Pancreas (tissue), 10 donors: ENCODE measurements around the gene ATXN1L. TPM values are rescaled to one million over a fixed set of nuclear protein-coding genes. Genes with fewer than 3 reads are reported as not detected.

ENCODE experiments used
- ATAC-seq, 4 donors: fragments of 200-7000 bp; cut with Tn5 transposase; one replicate each; pipeline versions ENCODE4 v1.8.0 to v1.9.1; 2020; ENCODE audit warnings: mild to moderate bottlenecking in 4 of 4, moderate library complexity in 4 of 4
- DNase-seq, 6 donors: peaks; one replicate each; pipeline ENCODE4 v3.0.0-alpha.2; 2020
- FAIRE-seq: peaks from 2 replicates; lab custom pipeline; 2012; peaks lifted over from hg19 to GRCh38; lab: Jason Lieb, UNC
- H3K27ac ChIP-seq, 4 donors: fragments of 200-600 bp; sonication (generic); 1 replicate in 3 of 4; 2 replicates in 1 of 4; pipeline versions ENCODE4 v1.5.0 to v1.8.0; 2020
- H3K27me3 ChIP-seq, 4 donors: fragments of 200-600 bp; one replicate each; pipeline ENCODE4 v1.8.0; 2021
- H3K36me3 ChIP-seq, 3 donors: fragments of 200-600 bp; sonication (generic) in 1 of 3; one replicate each; pipeline versions ENCODE4 v1.5.0 to v1.8.0; 2020 to 2021
- H3K4me1 ChIP-seq, 3 donors: fragments of 200-600 bp; one replicate each; pipeline ENCODE4 v1.8.0; 2021
- H3K4me3 ChIP-seq, 4 donors: fragments of 200-600 bp; sonication (generic) in 2 of 4; one replicate each; pipeline versions ENCODE4 v1.5.0 to v1.8.0; 2020 to 2021
- H3K9me3 ChIP-seq, 4 donors: fragments of 200-600 bp; one replicate each; pipeline ENCODE4 v1.8.0; 2021
- CTCF ChIP-seq, 4 donors: fragments of 200-600 bp; sonication (generic) in 3 of 4; IDR thresholded peaks; one replicate each; pipeline versions ENCODE4 v1.5.0 to v1.8.0; 2021; ENCODE audit warnings: antibody characterized with exemption in 4 of 4
- WGBS, 2 donors: extraction: QIAGEN DNeasy Blood & Tissue Kit; methylation state at CpG; one replicate each; pipeline ENCODE4 v1.1.7; 2013; 5-methylcytosine and 5-hydroxymethylcytosine counted together
- intact Hi-C, 3 donors: fragments of 100-400 bp; cut with DNase I; formaldehyde crosslinking; loops; one replicate each; pipeline versions ENCODE4 v1.11.1 to v1.14.2; 2022
- polyA plus RNA-seq, 2 donors: library from polyadenylated mRNA; stranded (reverse); fragments of 200-250 nt; gene quantifications; one replicate each; pipeline ENCODE4 v1.2.3, GENCODE V29; 2013
- total RNA-seq, 6 donors: library from RNA; stranded (reverse); fragmentation: NEBNext Ultra II Directional in 4 of 6; extraction: Animal tissue kit (Norgen Biotek cat#: 25700) in 4 of 6; gene quantifications; one replicate each; pipeline versions ENCODE4 v1.2.1 to v1.2.4, GENCODE V29; 2021 to 2023
- donor health status: healthy with polysubstance abuse.
- donor health status: DM: no; HTN: no; CAD: no; lungs with moderate emphysema.
- donor health status: DM: no; HTN: no; CAD: no.
- donor health status: control.
- donor health status: control.
- donor health status: Bipolar disorder and iron deficiency.
- donor health status: DM: yes; HTN: yes; CAD: no.
- donor health status: DM: no; HTN: no; CAD: no.
- donor health status: DM: no; HTN: no; CAD: no.
- donor health status: DM: yes; HTN: yes; CAD: no.

Gene ATXN1L
- total and polyA plus RNA-seq, 8 donors, result 5.5 to 17.4 (median 11.6) TPM

- H3K4me1 ChIP-seq, result peaks cover 0 to 29% (median 11%) of the 10 kb centered on the region in 3 donors
- peak; percentile 9 to 32 (median 28) for ATAC-seq
- TF ChIP-seq CTCF (IDR thresholded peaks at IDR 0.05), result no peak
Observed at GRCh38 chr16:71895679-71896365, 50.0 kb downstream of the ATXN1L start.

GRCh38 chr16:71896764-71897368 is 51.1 kb downstream of the ATXN1L start:
- no peaks in the 10 kb centered on the region for H3K9me3 ChIP-seq
- DNase-seq (no peak), FAIRE-seq (no peak), ATAC-seq (no peak)
- peak overlapping the region in 1 of 4 donors; percentile 98 for H3K27ac ChIP-seq
- no peak for TF ChIP-seq CTCF (IDR thresholded peaks at IDR 0.05)
- 56 to 61% methylated on average over 15 of the region's 15 CpGs for WGBS, 2 donors
- H3K36me3 ChIP-seq, result no peaks in the 10 kb centered on the region
- H3K4me3 ChIP-seq, result peak overlapping the region in 3 of 4 donors; percentile 94 to 98 (median 95)
- no peaks in the 10 kb centered on the region for H3K27me3 ChIP-seq
- peaks cover 0 to 29% (median 11%) of the 10 kb centered on the region in 3 donors for H3K4me1 ChIP-seq
- intact Hi-C loops, result loop anchor here in 1 of 3 donors (10.0 kb wide), 1 partner anchor 92 kb away; the partner anchor contains the start of gene AP1G1

More at GRCh38 chr16:71895679-71896365, 50.0 kb downstream of the ATXN1L start:
- FAIRE-seq, result no peak
- 0 to 1% methylated on average over 40 to 44 of the region's 44 CpGs for WGBS, 2 donors
- DNase-seq, result peak in 3 of 6 donors; percentile 58 to 80 (median 70)
- no peaks in the 10 kb centered on the region for H3K27me3 ChIP-seq
- H3K4me3 ChIP-seq, result peak overlapping the region; percentile 78 to 98 (median 94)
- no peaks in the 10 kb centered on the region for H3K36me3 ChIP-seq
- H3K9me3 ChIP-seq, result no peaks in the 10 kb centered on the region
- intact Hi-C loops, result loop anchor here in 1 of 3 donors (10.0 kb wide), 1 partner anchor 91 kb away; the partner anchor contains the start of gene AP1G1
- H3K27ac ChIP-seq, result peak overlapping the region; percentile 67 to 98 (median 94)

GRCh38 chr16:71899171-71899570 is 53.4 kb downstream of the ATXN1L start:
- FAIRE-seq (no peak), DNase-seq (no peak), ATAC-seq (no peak)
- H3K4me3 ChIP-seq, result no peak overlapping the region
- H3K27me3 ChIP-seq, result no peaks in the 10 kb centered on the region
- intact Hi-C loops, result loop anchor here in 1 of 3 donors (10.0 kb wide), 1 partner anchor 94 kb away; the partner anchor contains the start of gene AP1G1
- peaks cover 0 to 25% (median 11%) of the 10 kb centered on the region in 3 donors for H3K4me1 ChIP-seq
- no peaks in the 10 kb centered on the region for H3K36me3 ChIP-seq
- 97 to 99% methylated on average over 4 of the region's 4 CpGs for WGBS, 2 donors
- no peak overlapping the region for H3K27ac ChIP-seq
- no peak for TF ChIP-seq CTCF (IDR thresholded peaks at IDR 0.05)
- no peaks in the 10 kb centered on the region for H3K9me3 ChIP-seq

GRCh38 chr16:71902656-71903365 is 57.0 kb downstream of the ATXN1L start:
- Histone ChIP-seq H3K4me3 (no peak overlapping the region), H3K27me3 (no peaks in the 10 kb centered on the region), H3K27ac (no peak overlapping the region), H3K36me3 (no peaks in the 10 kb centered on the region), H3K4me1 (peaks cover 0 to 13% (median 0%) of the 10 kb centered on the region in 3 donors), H3K9me3 (no peaks in the 10 kb centered on the region)
- DNase-seq (no peak), ATAC-seq (no peak), FAIRE-seq (no peak)
- TF ChIP-seq CTCF (IDR thresholded peaks at IDR 0.05), result no peak
- 87% methylated on average over 5 of the region's 5 CpGs for WGBS, 2 donors
- intact Hi-C loops, result no loop called here
